HepG2 (cell line): ENCODE data around the gene BATF2. TPM values are rescaled to one million over a fixed set of nuclear protein-coding genes. Genes with fewer than 3 reads are reported as not detected.

Experiments used
- ATAC-seq: fragments of 200-7000 bp; cut with Tn5 transposase; 3 replicates; pipeline ENCODE4 v1.9.1; 2020; ENCODE audit warnings: mild to moderate bottlenecking, moderate library complexity
- BruUV-seq: library from RNA; stranded (reverse); fragments of 400-500 nt; replicated peaks from 2 replicates; lab custom pipeline; 2021; lab: Mats Ljungman, UMichigan
- CTCF ChIA-PET: fragments of 300-600 bp; formaldehyde crosslinking; extraction: SDS; loops from one replicate; lab custom pipeline; 2021; ENCODE audit warnings: low total read pairs, inconsistent platforms, low intra/inter-chr PET ratio; lab: Yijun Ruan, JAX
- POLR2A ChIA-PET: fragments of 350-600 bp; sonication (Branson Sonifier 250); formaldehyde crosslinking; loops from one replicate; lab custom pipeline; 2020; ENCODE audit warnings: antibody characterized with exemption, inconsistent platforms; lab: Yijun Ruan, JAX
- DNase-seq: peaks from one replicate; pipeline ENCODE4 v3.0.0-alpha.2; 2015; ENCODE audit warnings: low spot score
- FAIRE-seq: peaks from 3 replicates; lab custom pipeline; 2011; peaks lifted over from hg19 to GRCh38; lab: Jason Lieb, UNC
- H2AFZ ChIP-seq: one replicate; pipeline ENCODE4 v1.6.1; 2011; ENCODE audit warnings: low read length, inconsistent platforms
- H3K27ac ChIP-seq: fragments of 300-600 bp; 3 replicates; pipeline ENCODE4 v1.8.0; 2011; ENCODE audit warnings: mixed run types, mild to moderate bottlenecking, mixed read lengths, low read length, inconsistent platforms; ENCODE audit not compliant: insufficient read depth; ENCODE audit errors: extremely low read length
- H3K27me3 ChIP-seq, 2 experiments: fragments of 200-600 bp in 1 of 2; 2 replicates in 1 of 2; 3 replicates in 1 of 2; pipeline versions ENCODE4 v1.6.0 to v1.8.0; 2011; ENCODE audit warnings: low read length in 2 of 2, mild to moderate bottlenecking in 2 of 2, moderate library complexity in 2 of 2, inconsistent platforms in 1 of 2; ENCODE audit not compliant: insufficient read depth in 2 of 2, control insufficient read depth in 1 of 2
- H3K36me3 ChIP-seq, 2 experiments: fragments of 200-600 bp in 1 of 2; replicated peaks in 1 of 2; 2 replicates in 1 of 2; 3 replicates in 1 of 2; pipeline versions ENCODE4 v1.5.1 to v1.8.0; 2011; ENCODE audit warnings: low read length in 2 of 2, inconsistent platforms in 1 of 2; ENCODE audit not compliant: insufficient read depth in 2 of 2, control insufficient read depth in 1 of 2
- H3K4me1 ChIP-seq: 2 replicates; pipeline ENCODE4 v1.5.1; 2012; ENCODE audit warnings: low read length, inconsistent platforms; ENCODE audit not compliant: insufficient read depth
- H3K4me2 ChIP-seq: 2 replicates; pipeline ENCODE4 v1.6.0; 2011; ENCODE audit warnings: low read depth, low read length, inconsistent platforms
- H3K4me3 ChIP-seq, 3 experiments: fragments of 200-600 bp in 1 of 3; sonication (generic), shearing (Covaris generic) in 1 of 3; replicated peaks in 1 of 3; 2 replicates each; pipeline ENCODE4 v1.5.1; 2011 to 2016; ENCODE audit warnings: low read length in 3 of 3, inconsistent platforms in 2 of 3, low read depth in 2 of 3, mild to moderate bottlenecking in 2 of 3, control low read depth in 1 of 3, mixed read lengths in 1 of 3; ENCODE audit not compliant: insufficient read depth in 1 of 3
- H3K79me2 ChIP-seq: one replicate; pipeline ENCODE4 v1.6.1; 2011; ENCODE audit warnings: low read length, inconsistent platforms; ENCODE audit not compliant: insufficient read depth
- H3K9ac ChIP-seq: 2 replicates; pipeline ENCODE4 v1.6.0; 2011; ENCODE audit warnings: mild to moderate bottlenecking, low read depth, low read length, inconsistent platforms; ENCODE audit not compliant: insufficient read depth
- H3K9me3 ChIP-seq: 2 replicates; pipeline ENCODE4 v1.5.1; 2012; ENCODE audit warnings: mild to moderate bottlenecking, low read length
- H4K20me1 ChIP-seq: 2 replicates; pipeline ENCODE4 v1.6.0; 2011; ENCODE audit warnings: inconsistent platforms, mild to moderate bottlenecking, low read length, moderate library complexity; ENCODE audit not compliant: insufficient read depth
- ZBTB21 ChIP-seq: sonication (generic); formaldehyde crosslinking; IDR thresholded peaks from 2 replicates; pipeline ENCODE4 v1.4.0; 2020; ENCODE audit warnings: missing genetic modification reagents
- ZNF30 ChIP-seq: sonication (generic); formaldehyde crosslinking; IDR thresholded peaks from 2 replicates; pipeline ENCODE4 v1.5.0; 2020; ENCODE audit warnings: mild to moderate bottlenecking, missing genetic modification reagents
- ZNF614 ChIP-seq: IDR thresholded peaks from 2 replicates; pipeline ENCODE4 v1.6.1; 2018; ENCODE audit warnings: missing biosample characterization, missing genetic modification reagents, inconsistent platforms, borderline replicate concordance
- WGBS: methylation state at CpG from one replicate; pipeline ENCODE4 v1.1.6; 2017; ENCODE audit warnings: low lambda C conversion rate; 5-methylcytosine and 5-hydroxymethylcytosine counted together
- in situ Hi-C: cut with HindIII; loops from 2 replicates; pipeline ENCODE4 v1.10.0; 2017; ENCODE audit warnings: low pct_unique_long_range_greater_than_20kb; ENCODE audit not compliant: extremely low pct_ligation_motif_present
- intact Hi-C: fragments of 100-400 bp; cut with micrococcal nuclease; formaldehyde crosslinking; loops from one replicate; pipeline ENCODE4 v1.10.0; 2022; ENCODE audit not compliant: unreplicated experiment
- polyA plus RNA-seq, 8 experiments: library from polyadenylated mRNA; depleted of rRNA in 3 of 8; stranded (reverse) in 7 of 8; unstranded in 1 of 8; fragments of >200 nt; fragmentation: Illumina TruSeq in 4 of 8; extraction: Trizol in 4 of 8; gene quantifications; 2 replicates each; pipeline versions ENCODE4 v1.2.1 to v1.2.3, GENCODE V29; 2011 to 2016; ENCODE audit warnings: low read depth in 4 of 8, missing spikeins in 1 of 8, mixed read lengths in 1 of 8; ENCODE audit not compliant: insufficient read depth in 1 of 8
- total RNA-seq, 5 experiments: library from RNA; depleted of rRNA; stranded (reverse); fragments of >200 nt; fragmentation: Illumina TruSeq; extraction: Trizol; gene quantifications; 2 replicates each; pipeline ENCODE4 v1.2.3, GENCODE V29; 2016; ENCODE audit warnings: low read depth in 1 of 5

The BATF2 gene
- total and polyA plus RNA-seq, 2 of the 13 experiments (the other 11 are each of a cell fraction or from before 2014, with no cell fraction given), result 2.8 to 3.9 TPM

DNA sequence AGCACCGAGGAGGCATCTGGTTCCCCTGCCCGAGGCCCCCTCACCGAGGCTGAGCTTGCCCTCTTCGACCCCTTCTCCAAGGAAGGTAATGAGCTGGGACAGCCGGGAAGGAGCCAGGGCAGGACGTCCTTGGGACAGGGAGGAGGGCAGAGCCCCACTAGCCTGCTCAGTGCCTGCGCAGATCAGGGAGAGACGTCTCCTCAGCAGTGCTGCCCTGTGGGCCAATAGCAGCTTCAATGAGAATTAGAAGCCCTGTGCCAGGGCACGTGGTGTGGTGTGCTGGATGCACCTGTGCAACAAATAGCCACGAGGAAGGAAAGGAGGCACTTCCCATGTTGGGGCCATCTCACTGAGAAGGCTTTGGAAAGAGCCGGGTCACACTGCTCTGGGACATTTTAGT, 38.8 kb upstream of the BATF2 start:
- DNase-seq (no peak), FAIRE-seq (no peak), ATAC-seq (no peak)
- H2AFZ ChIP-seq, result no peak overlapping the region
- intact Hi-C loops, result no loop called here
- peaks cover 8% of the 10 kb centered on the region for H3K4me1 ChIP-seq
- no peak overlapping the region for H3K27ac ChIP-seq
- ChIA-PET CTCF (no interaction called here), POLR2A (no interaction called here)
- in situ Hi-C loops, result no loop called here
- H3K4me2 ChIP-seq, result no peak overlapping the region
- H3K36me3 ChIP-seq, result peaks cover 24 to 50% of the 10 kb centered on the region in 2 experiments
- no peaks in the 10 kb centered on the region for H3K27me3 ChIP-seq
- TF ChIP-seq ZBTB21 (CRISPR knock-in tag), result no peak
- H3K4me3 ChIP-seq, result no peak overlapping the region
- no peak overlapping the region for H3K9ac ChIP-seq
- no peaks in the 10 kb centered on the region for H3K79me2 ChIP-seq
- no peaks in the 10 kb centered on the region for H3K9me3 ChIP-seq
- BruUV-seq, result no TSS peak
- no peaks in the 10 kb centered on the region for H4K20me1 ChIP-seq
- WGBS, result 94% methylated on average over 9 of the region's 11 CpGs

DNA sequence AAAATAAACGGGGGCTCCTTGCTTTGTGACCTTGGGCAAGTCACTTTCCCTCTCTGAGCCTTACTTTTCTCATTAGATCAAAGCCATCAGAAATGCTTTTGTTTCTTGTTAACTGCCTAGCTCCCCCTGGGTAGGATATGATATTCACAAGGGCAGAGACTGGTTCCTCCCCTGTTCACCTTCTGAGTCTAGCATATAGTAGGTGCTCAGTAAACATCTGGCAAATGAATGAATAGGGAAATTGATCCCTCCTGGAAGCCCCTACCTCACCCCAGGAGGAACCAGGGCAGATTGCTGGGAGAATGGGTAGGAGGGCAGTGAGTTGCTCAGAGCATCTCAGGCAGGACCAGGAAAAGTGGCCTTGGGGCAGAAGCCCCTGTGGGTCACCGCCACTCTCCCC, 37.7 kb upstream of the BATF2 start:
- DNase-seq, result no peak
- Histone ChIP-seq H3K4me3 (no peak overlapping the region), H4K20me1 (no peaks in the 10 kb centered on the region), H3K9ac (no peak overlapping the region), H3K79me2 (no peaks in the 10 kb centered on the region), H2AFZ (no peak overlapping the region), H3K4me1 (no peaks in the 10 kb centered on the region), H3K27ac (no peak overlapping the region), H3K36me3 (peaks cover 24 to 50% of the 10 kb centered on the region in 2 experiments), H3K4me2 (no peak overlapping the region), H3K27me3 (no peaks in the 10 kb centered on the region), H3K9me3 (no peaks in the 10 kb centered on the region)
- POLR2A ChIA-PET, result no interaction called here
- intact Hi-C loops, result no loop called here
- no peak for FAIRE-seq
- no peak for ATAC-seq
- BruUV-seq, result no TSS peak
- in situ Hi-C loops, result no loop called here
- CTCF ChIA-PET, result no interaction called here
- TF ChIP-seq ZNF30 (CRISPR knock-in tag), result no peak
- no peak for TF ChIP-seq ZNF614 (CRISPR knock-in tag)
- 97% methylated on average over 2 of the region's 2 CpGs for WGBS
